Uterus (tissue), 4 donors: ENCODE measurements around the gene ST6GALNAC2. TPM values are rescaled to one million over a fixed set of nuclear protein-coding genes. Genes with fewer than 3 reads are reported as not detected.
"Not testable (repeated sequence)": the region's sequence is repeated elsewhere in the genome, so short reads cannot be mapped to it uniquely, and the experiment has no call there.

ENCODE experiments used
- DNase-seq, 2 donors: peaks; one replicate each; pipeline ENCODE4 v3.0.0-alpha.2; 2019 to 2020
- H3K27ac ChIP-seq, 2 donors: fragments of 200-600 bp; sonication (generic); 1 replicate in 1 of 2; 2 replicates in 1 of 2; pipeline ENCODE4 v1.5.1; 2016 to 2018
- H3K27me3 ChIP-seq, 2 donors: fragments of 200-600 bp; sonication (generic); one replicate each; pipeline ENCODE4 v1.5.1; 2018 to 2019; ENCODE audit warnings: control low read depth in 1 of 2
- H3K36me3 ChIP-seq, 2 donors: fragments of 200-600 bp; sonication (generic); one replicate each; pipeline ENCODE4 v1.5.1; 2019; ENCODE audit warnings: control low read depth in 1 of 2
- H3K4me1 ChIP-seq, 2 donors: fragments of 200-600 bp; sonication (generic); one replicate each; pipeline ENCODE4 v1.5.1; 2018 to 2019; ENCODE audit warnings: control low read depth in 1 of 2
- H3K4me3 ChIP-seq, 2 donors: fragments of 200-600 bp; sonication (generic); 1 replicate in 1 of 2; 2 replicates in 1 of 2; pipeline ENCODE4 v1.5.1; 2018 to 2019; ENCODE audit warnings: mild to moderate bottlenecking in 1 of 2
- H3K9me3 ChIP-seq, 2 donors: fragments of 200-600 bp; sonication (generic); one replicate each; pipeline ENCODE4 v1.5.1; 2019; ENCODE audit warnings: control low read depth in 1 of 2
- CTCF ChIP-seq, 4 experiments: fragments of 200-600 bp in 2 of 4; fragments of 450-650 bp in 2 of 4; sonication (generic) in 2 of 4; IDR thresholded peaks; one replicate each; pipeline ENCODE4 v1.5.1; 2016 to 2019; ENCODE audit warnings: antibody characterized with exemption in 4 of 4, mild to moderate bottlenecking in 2 of 4, moderate library complexity in 1 of 4
- POLR2A ChIP-seq, 2 donors: fragments of 450-650 bp; IDR thresholded peaks; one replicate each; pipeline ENCODE4 v1.6.1; 2016; ENCODE audit warnings: antibody characterized with exemption in 2 of 2, mild to moderate bottlenecking in 1 of 2, moderate library complexity in 1 of 2
- intact Hi-C: fragments of 100-400 bp; cut with DNase I; formaldehyde crosslinking; loops from one replicate; pipeline ENCODE4 v1.15.1; 2023; ENCODE audit warnings: low total_unique reads
- total RNA-seq, 4 donors: library from RNA; depleted of rRNA in 3 of 4; stranded (reverse); fragments of >200 nt in 3 of 4; gene quantifications; one replicate each; pipeline versions ENCODE4 v1.1.0 to v1.2.4, GENCODE V29; 2014 to 2023
- donor health status: DM: yes; HTN: yes; CAD: no.

Gene ST6GALNAC2
- total RNA-seq, 4 donors from 2014 or later: 0.59 to 9.5 (median 5.3) TPM; not detected in 1

- intact Hi-C loops: no loop called here
- DNase-seq: no peak
- Histone ChIP-seq H3K27me3 (no peaks in the 10 kb centered on the region), H3K9me3 (no peaks in the 10 kb centered on the region), H3K4me3 (no peak overlapping the region), H3K4me1 (peaks cover 0 to 12% of the 10 kb centered on the region in 2 donors), H3K27ac (peak overlapping the region in 1 of 2 donors; percentile 21), H3K36me3 (no peaks in the 10 kb centered on the region)
- no peak for TF ChIP-seq CTCF (IDR thresholded peaks at IDR 0.05)
Measured at GRCh38 chr17:76565728-76566612, 19.7 kb downstream of the ST6GALNAC2 start.

GRCh38 chr17:76564991-76565727, 20.5 kb downstream of the ST6GALNAC2 start:
- H3K36me3 ChIP-seq, intact Hi-C loops, H3K9me3 ChIP-seq, DNase-seq, H3K4me3 ChIP-seq, H3K27me3 ChIP-seq: not testable (repeated sequence)
- Histone ChIP-seq H3K4me1 (peaks cover 0 to 13% of the 10 kb centered on the region in 2 donors), H3K27ac (peak overlapping the region in 1 of 2 donors; percentile 21)

- H3K9me3 ChIP-seq, intact Hi-C loops, DNase-seq, H3K4me3 ChIP-seq, H3K27me3 ChIP-seq, H3K36me3 ChIP-seq: not testable (repeated sequence)
- H3K4me1 ChIP-seq: peaks cover 5 to 13% of the 10 kb centered on the region in 2 donors
- H3K27ac ChIP-seq: peak overlapping the region; percentile 16 to 71
Measured at GRCh38 chr17:76563359-76563758, 22.3 kb downstream of the ST6GALNAC2 start.

- DNase-seq: peak; percentile 65 to 84
- Histone ChIP-seq H3K9me3 (no peaks in the 10 kb centered on the region), H3K4me3 (no peak overlapping the region), H3K36me3 (no peaks in the 10 kb centered on the region), H3K27ac (peak overlapping the region; percentile 16 to 71), H3K4me1 (peaks cover 5 to 13% of the 10 kb centered on the region in 2 donors), H3K27me3 (no peaks in the 10 kb centered on the region)
- TF ChIP-seq POLR2A (IDR thresholded peaks at IDR 0.05) (no peak), CTCF (IDR thresholded peaks at IDR 0.05) (no peak)
- intact Hi-C loops: no loop called here
Measured at GRCh38 chr17:76562734-76563148, 22.9 kb downstream of the ST6GALNAC2 start.

GRCh38 chr17:76561799-76562268, 23.8 kb downstream of the ST6GALNAC2 start:
- no peak for DNase-seq
- Histone ChIP-seq H3K27ac (peak overlapping the region; percentile 57 to 71), H3K4me1 (peaks cover 5 to 13% of the 10 kb centered on the region in 2 donors), H3K27me3 (no peaks in the 10 kb centered on the region), H3K4me3 (no peak overlapping the region), H3K9me3 (no peaks in the 10 kb centered on the region), H3K36me3 (no peaks in the 10 kb centered on the region)
- intact Hi-C loops: no loop called here
- TF ChIP-seq CTCF (IDR thresholded peaks at IDR 0.05) (no peak), POLR2A (IDR thresholded peaks at IDR 0.05) (no peak)

- Histone ChIP-seq H3K27me3 (no peaks in the 10 kb centered on the region), H3K36me3 (no peaks in the 10 kb centered on the region), H3K27ac (peak overlapping the region; percentile 57 to 71), H3K4me1 (peaks cover 5 to 13% of the 10 kb centered on the region in 2 donors), H3K9me3 (no peaks in the 10 kb centered on the region), H3K4me3 (no peak overlapping the region)
- intact Hi-C loops: no loop called here
- no peak for DNase-seq
- TF ChIP-seq CTCF (IDR thresholded peaks at IDR 0.05) (no peak), POLR2A (IDR thresholded peaks at IDR 0.05) (no peak)
Measured at GRCh38 chr17:76561332-76561731, 24.3 kb downstream of the ST6GALNAC2 start.
